ENCODE data around the gene TAS2R46.

DNA sequence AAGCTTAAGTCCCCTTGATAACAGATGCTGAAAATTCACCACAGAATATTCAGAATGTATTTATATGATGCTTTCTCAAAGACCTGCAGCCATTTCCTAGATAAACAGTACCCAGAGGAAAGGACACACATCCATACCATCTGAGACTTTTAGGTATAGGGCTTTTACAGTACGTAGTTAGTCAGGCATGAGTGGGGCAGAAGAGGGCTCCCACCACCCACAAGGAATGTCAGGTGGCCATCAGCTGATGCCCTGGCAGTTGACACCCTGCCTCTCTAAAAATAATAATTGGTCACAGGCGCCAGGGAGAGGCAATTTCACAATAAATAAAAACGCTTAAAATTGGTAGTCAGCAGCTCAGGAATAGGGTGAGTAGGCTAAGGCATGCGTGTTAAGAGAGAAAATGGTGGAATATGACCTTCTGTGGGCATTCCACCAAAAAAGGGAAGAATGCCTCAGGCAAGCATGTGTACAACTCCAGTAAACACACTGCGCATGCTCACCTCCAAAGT lies 7.8 kb upstream of the TAS2R46 start:
- TF ChIP-seq TCF12 (IDR thresholded peaks at IDR 0.05; ENCODE audit: low read depth) = no peak
- TF ChIP-seq FOXM1 (IDR thresholded peaks at IDR 0.05; ENCODE audit: borderline replicate concordance, low read depth) = no peak
- no peak for TF ChIP-seq CEBPB (IDR thresholded peaks at IDR 0.05)

Data from Ishikawa (cell line).